ENCODE results near the gene STAT2. TPM values are rescaled to one million over a fixed set of nuclear protein-coding genes. Genes with fewer than 3 reads are reported as not detected.

The STAT2 gene
- total and polyA plus RNA-seq, 9 of the 15 experiments (the other 6 are each of a cell fraction or from before 2014, with no cell fraction given) = 15.5 to 46.9 (median 40.1) TPM

DNA sequence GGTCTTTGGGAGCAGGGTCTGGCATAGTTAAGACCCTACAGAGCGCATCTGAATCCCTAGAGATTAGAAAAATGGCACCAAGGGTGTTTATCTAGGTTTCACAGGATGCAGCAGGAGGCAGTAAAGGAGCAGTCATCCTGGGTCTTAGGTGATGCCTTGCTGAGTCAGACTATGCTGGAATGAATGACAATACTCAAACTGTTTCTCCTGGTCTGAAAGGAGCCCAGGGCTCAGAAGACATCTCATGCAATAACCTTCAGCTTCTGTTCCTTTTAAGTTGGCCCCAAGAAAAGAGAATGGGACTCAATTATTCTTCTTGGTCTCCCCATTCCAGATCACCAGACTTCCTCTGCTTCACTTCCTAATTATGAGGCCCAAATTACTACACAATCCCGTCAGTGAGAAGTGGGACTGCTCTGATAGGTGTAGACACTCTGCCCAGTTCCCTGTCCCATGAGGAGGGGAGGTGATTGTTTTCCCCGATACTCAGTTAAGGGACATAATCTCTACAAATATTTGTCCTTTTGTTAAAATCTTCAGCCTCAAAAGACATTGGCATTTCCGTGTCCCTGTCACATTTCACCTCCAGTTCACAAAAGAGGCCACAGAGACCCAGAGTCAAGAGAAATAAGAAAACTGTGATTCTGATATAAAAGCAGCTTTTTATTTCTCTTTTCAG is 17.5 kb upstream of the STAT2 start (continued):
- TF ChIP-seq, protein P1, sequence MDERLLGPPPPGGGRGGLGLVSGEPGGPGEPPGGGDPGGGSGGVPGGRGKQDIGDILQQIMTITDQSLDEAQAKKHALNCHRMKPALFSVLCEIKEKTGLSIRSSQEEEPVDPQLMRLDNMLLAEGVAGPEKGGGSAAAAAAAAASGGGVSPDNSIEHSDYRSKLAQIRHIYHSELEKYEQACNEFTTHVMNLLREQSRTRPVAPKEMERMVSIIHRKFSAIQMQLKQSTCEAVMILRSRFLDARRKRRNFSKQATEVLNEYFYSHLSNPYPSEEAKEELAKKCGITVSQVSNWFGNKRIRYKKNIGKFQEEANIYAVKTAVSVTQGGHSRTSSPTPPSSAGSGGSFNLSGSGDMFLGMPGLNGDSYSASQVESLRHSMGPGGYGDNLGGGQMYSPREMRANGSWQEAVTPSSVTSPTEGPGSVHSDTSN (CRISPR knock-in tag; IDR thresholded peaks at IDR 0.05; ENCODE audit: low read depth) = no peak
- TF ChIP-seq, protein P1 (tag; conservative IDR thresholded peaks at IDR 0.05; ENCODE audit: low read depth) = no peak
- TF ChIP-seq ZNF445 (CRISPR knock-in tag; IDR thresholded peaks at IDR 0.05; ENCODE audit: low read depth) = no peak
- no peak for TF ChIP-seq ZNF785 (CRISPR knock-in tag; IDR thresholded peaks at IDR 0.05)
- TF ChIP-seq PHF21A (IDR thresholded peaks at IDR 0.05; ENCODE audit: borderline replicate concordance, low read depth) = peak; percentile 32; the same call in 1 of the 2 replicates
- TF ChIP-seq, protein P2, sequence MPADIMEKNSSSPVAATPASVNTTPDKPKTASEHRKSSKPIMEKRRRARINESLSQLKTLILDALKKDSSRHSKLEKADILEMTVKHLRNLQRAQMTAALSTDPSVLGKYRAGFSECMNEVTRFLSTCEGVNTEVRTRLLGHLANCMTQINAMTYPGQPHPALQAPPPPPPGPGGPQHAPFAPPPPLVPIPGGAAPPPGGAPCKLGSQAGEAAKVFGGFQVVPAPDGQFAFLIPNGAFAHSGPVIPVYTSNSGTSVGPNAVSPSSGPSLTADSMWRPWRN (IDR thresholded peaks at IDR 0.05; ENCODE audit: low read depth) = no peak
- TF ChIP-seq, protein P3, sequence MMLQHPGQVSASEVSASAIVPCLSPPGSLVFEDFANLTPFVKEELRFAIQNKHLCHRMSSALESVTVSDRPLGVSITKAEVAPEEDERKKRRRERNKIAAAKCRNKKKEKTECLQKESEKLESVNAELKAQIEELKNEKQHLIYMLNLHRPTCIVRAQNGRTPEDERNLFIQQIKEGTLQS (IDR thresholded peaks at IDR 0.05) = peak; percentile 78
- TF ChIP-seq, protein P3 (CRISPR knock-in tag; conservative IDR thresholded peaks at IDR 0.05) = no peak
- TF ChIP-seq THRAP3 (IDR thresholded peaks at IDR 0.05; ENCODE audit: borderline replicate concordance) = no peak
- TF ChIP-seq KAT7 (CRISPR knock-in tag; IDR thresholded peaks at IDR 0.05; ENCODE audit: borderline replicate concordance) = no peak
- TF ChIP-seq ZNF830 (CRISPR knock-in tag; IDR thresholded peaks at IDR 0.05) = no peak
- no peak for TF ChIP-seq NR4A1 (CRISPR knock-in tag; IDR thresholded peaks at IDR 0.05)
- no peak for TF ChIP-seq NR4A1 (tag; IDR thresholded peaks at IDR 0.05)
- TF ChIP-seq TCF7L2 (IDR thresholded peaks at IDR 0.05; ENCODE audit: low read depth, low read length) = no peak
- no peak for TF ChIP-seq TCFL5 (CRISPR knock-in tag; conservative IDR thresholded peaks at IDR 0.05)
- no peak for TF ChIP-seq XRCC5 (IDR thresholded peaks at IDR 0.05; ENCODE audit: low read depth, low read length)
- TF ChIP-seq, protein P4, sequence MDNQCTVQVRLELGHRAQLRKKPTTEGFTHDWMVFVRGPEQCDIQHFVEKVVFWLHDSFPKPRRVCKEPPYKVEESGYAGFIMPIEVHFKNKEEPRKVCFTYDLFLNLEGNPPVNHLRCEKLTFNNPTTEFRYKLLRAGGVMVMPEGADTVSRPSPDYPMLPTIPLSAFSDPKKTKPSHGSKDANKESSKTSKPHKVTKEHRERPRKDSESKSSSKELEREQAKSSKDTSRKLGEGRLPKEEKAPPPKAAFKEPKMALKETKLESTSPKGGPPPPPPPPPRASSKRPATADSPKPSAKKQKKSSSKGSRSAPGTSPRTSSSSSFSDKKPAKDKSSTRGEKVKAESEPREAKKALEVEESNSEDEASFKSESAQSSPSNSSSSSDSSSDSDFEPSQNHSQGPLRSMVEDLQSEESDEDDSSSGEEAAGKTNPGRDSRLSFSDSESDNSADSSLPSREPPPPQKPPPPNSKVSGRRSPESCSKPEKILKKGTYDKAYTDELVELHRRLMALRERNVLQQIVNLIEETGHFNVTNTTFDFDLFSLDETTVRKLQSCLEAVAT (IDR thresholded peaks at IDR 0.05) = no peak
- TF ChIP-seq ZNF778 (CRISPR knock-in tag; IDR thresholded peaks at IDR 0.05) = no peak
- TF ChIP-seq SMAD2 (IDR thresholded peaks at IDR 0.05; ENCODE audit: low read depth, low read length) = no peak
- TF ChIP-seq PPARD (CRISPR knock-in tag; IDR thresholded peaks at IDR 0.05) = no peak

Data from K562 (cell line).